GM19372 (cell line): ENCODE measurements around the gene PLLP.

Experiments
- ATAC-seq: cut with Tn5 transposase; IDR thresholded peaks from one replicate; pipeline ENCODE4 v1.9.1; 2021; ENCODE audit warnings: mild to moderate bottlenecking, low read depth, moderate library complexity; ENCODE audit not compliant: unreplicated experiment

PLLP gene

GRCh38 chr16:57231821-57232350, 52.6 kb downstream of the PLLP start:
- ATAC-seq: no peak

GRCh38 chr16:57229079-57229478, 55.4 kb downstream of the PLLP start:
- no peak for ATAC-seq

- no peak for ATAC-seq
Measured at GRCh38 chr16:57226701-57227621, 57.5 kb downstream of the PLLP start.

- no peak for ATAC-seq
Measured at GRCh38 chr16:57225978-57226377, 58.5 kb downstream of the PLLP start.

- no peak for ATAC-seq
Measured at GRCh38 chr16:57224651-57225335, 59.7 kb downstream of the PLLP start.

GRCh38 chr16:57223057-57223456, 61.4 kb downstream of the PLLP start:
- no peak for ATAC-seq

GRCh38 chr16:57216968-57217367, 67.5 kb downstream of the PLLP start:
- ATAC-seq: no peak

- ATAC-seq: no peak
Measured at GRCh38 chr16:57213462-57213861, 71.0 kb downstream of the PLLP start.

GRCh38 chr16:57209780-57210179, 74.7 kb downstream of the PLLP start:
- ATAC-seq: no peak

GRCh38 chr16:57208926-57209325, 75.5 kb downstream of the PLLP start:
- ATAC-seq: no peak
